ENCODE measurements around the gene XPO6. TPM values are rescaled to one million over a fixed set of nuclear protein-coding genes. Genes with fewer than 3 reads are reported as not detected.

Gene XPO6
- total RNA-seq, 1 experiment from 2014 or later: 135 TPM

DNA sequence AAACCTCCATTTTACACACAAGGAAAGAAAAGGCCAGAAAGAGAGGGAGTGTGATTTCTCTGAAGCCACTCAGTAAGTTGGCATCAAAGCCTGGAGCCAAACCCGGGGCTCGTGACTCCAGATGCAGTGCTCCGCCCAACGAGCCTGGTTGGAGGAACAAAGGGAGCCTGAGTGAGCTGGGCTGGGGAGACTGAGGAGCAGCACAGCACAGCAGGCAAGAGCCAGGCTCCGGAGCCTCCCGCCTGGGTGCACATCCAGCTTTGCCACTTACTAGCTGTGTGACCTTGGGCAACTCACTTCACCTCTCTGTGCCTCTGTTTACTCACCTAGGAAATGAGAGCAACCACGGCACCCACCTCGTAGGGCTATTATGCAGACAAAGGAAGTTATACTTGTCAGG lies 153.8 kb downstream of the XPO6 start:
- no peak overlapping the region for H3K27ac ChIP-seq (ENCODE audit: low read length)
- ATAC-seq (no peak), DNase-seq (ENCODE audit: low read depth, low spot score) (no peak)
- H3K27me3 ChIP-seq (ENCODE audit: control insufficient read depth, insufficient read depth, low read length): peaks cover 12% of the 10 kb centered on the region
- in situ Hi-C loops (cut with HindIII; ENCODE audit: low pct_unique_long_range_greater_than_20kb, low sequenced_read_pairs): no loop called here
- H3K36me3 ChIP-seq (ENCODE audit: control insufficient read depth, insufficient read depth, low read length): no peaks in the 10 kb centered on the region
- no TSS peak for BruUV-seq (replicated peaks)
- intact Hi-C loops (cut with micrococcal nuclease; ENCODE audit: unreplicated experiment): no loop called here
- CTCF ChIA-PET: no interaction called here
- POLR2A ChIA-PET: no interaction called here
- no peaks in the 10 kb centered on the region for H3K4me1 ChIP-seq (ENCODE audit: control insufficient read depth, insufficient read depth, low read length)
- no peaks in the 10 kb centered on the region for H3K9me3 ChIP-seq (ENCODE audit: control insufficient read depth, insufficient read depth, low read depth, low read length)
- no peak overlapping the region for H3K4me3 ChIP-seq (ENCODE audit: low read depth in 2 of 2, low read length in 2 of 2)
- no peak for TF ChIP-seq SIN3A (IDR thresholded peaks at IDR 0.05; ENCODE audit: borderline replicate concordance, insufficient read depth, low read depth, low read length)
- TF ChIP-seq, protein P1, sequence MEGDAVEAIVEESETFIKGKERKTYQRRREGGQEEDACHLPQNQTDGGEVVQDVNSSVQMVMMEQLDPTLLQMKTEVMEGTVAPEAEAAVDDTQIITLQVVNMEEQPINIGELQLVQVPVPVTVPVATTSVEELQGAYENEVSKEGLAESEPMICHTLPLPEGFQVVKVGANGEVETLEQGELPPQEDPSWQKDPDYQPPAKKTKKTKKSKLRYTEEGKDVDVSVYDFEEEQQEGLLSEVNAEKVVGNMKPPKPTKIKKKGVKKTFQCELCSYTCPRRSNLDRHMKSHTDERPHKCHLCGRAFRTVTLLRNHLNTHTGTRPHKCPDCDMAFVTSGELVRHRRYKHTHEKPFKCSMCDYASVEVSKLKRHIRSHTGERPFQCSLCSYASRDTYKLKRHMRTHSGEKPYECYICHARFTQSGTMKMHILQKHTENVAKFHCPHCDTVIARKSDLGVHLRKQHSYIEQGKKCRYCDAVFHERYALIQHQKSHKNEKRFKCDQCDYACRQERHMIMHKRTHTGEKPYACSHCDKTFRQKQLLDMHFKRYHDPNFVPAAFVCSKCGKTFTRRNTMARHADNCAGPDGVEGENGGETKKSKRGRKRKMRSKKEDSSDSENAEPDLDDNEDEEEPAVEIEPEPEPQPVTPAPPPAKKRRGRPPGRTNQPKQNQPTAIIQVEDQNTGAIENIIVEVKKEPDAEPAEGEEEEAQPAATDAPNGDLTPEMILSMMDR (IDR thresholded peaks at IDR 0.05): no peak

DNA sequence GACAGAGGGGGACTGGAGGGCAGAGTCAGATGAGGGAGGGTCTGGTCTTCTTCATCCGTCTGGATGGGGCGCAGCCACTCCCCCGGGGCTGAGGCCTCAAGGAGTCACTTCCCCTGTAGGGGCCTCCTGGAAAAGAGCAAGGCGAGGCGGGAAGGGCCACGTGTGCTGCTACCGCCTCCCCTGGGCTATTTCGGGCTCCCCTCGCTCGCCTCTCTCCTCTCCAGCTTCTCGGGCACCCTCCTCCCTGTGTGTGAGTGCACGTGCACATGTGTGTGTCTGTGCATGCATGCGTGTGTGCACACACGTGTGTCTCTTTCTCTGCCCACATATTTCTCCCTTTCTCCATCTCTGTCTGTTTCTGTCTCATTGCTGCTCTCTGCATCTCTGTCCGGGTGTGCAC lies 158.3 kb downstream of the XPO6 start:
- no peaks in the 10 kb centered on the region for H3K36me3 ChIP-seq (ENCODE audit: control insufficient read depth, insufficient read depth, low read length)
- TF ChIP-seq TCF7L2 (IDR thresholded peaks at IDR 0.05; ENCODE audit: low read depth, low read length): no peak
- no peak for TF ChIP-seq SIN3A (IDR thresholded peaks at IDR 0.05; ENCODE audit: borderline replicate concordance, insufficient read depth, low read depth, low read length)
- TF ChIP-seq POLR2AphosphoS5 (IDR thresholded peaks at IDR 0.05; ENCODE audit: low read depth, low read length): no peak
- TF ChIP-seq, protein P1 (IDR thresholded peaks at IDR 0.05): no peak
- TF ChIP-seq, protein P2, sequence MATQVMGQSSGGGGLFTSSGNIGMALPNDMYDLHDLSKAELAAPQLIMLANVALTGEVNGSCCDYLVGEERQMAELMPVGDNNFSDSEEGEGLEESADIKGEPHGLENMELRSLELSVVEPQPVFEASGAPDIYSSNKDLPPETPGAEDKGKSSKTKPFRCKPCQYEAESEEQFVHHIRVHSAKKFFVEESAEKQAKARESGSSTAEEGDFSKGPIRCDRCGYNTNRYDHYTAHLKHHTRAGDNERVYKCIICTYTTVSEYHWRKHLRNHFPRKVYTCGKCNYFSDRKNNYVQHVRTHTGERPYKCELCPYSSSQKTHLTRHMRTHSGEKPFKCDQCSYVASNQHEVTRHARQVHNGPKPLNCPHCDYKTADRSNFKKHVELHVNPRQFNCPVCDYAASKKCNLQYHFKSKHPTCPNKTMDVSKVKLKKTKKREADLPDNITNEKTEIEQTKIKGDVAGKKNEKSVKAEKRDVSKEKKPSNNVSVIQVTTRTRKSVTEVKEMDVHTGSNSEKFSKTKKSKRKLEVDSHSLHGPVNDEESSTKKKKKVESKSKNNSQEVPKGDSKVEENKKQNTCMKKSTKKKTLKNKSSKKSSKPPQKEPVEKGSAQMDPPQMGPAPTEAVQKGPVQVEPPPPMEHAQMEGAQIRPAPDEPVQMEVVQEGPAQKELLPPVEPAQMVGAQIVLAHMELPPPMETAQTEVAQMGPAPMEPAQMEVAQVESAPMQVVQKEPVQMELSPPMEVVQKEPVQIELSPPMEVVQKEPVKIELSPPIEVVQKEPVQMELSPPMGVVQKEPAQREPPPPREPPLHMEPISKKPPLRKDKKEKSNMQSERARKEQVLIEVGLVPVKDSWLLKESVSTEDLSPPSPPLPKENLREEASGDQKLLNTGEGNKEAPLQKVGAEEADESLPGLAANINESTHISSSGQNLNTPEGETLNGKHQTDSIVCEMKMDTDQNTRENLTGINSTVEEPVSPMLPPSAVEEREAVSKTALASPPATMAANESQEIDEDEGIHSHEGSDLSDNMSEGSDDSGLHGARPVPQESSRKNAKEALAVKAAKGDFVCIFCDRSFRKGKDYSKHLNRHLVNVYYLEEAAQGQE (IDR thresholded peaks at IDR 0.05; ENCODE audit: insufficient read depth in 1 of 2, low read depth in 2 of 2, low read length in 1 of 2): no peak
- in situ Hi-C loops (cut with HindIII; ENCODE audit: low pct_unique_long_range_greater_than_20kb, low sequenced_read_pairs): no loop called here
- peaks cover 2% of the 10 kb centered on the region; the same call in 1 of the 2 replicates for H3K9me3 ChIP-seq (ENCODE audit: control insufficient read depth, insufficient read depth, low read depth, low read length)
- no peaks in the 10 kb centered on the region for H3K4me1 ChIP-seq (ENCODE audit: control insufficient read depth, insufficient read depth, low read length)
- H3K4me3 ChIP-seq (ENCODE audit: low read depth in 2 of 2, low read length in 2 of 2): no peak overlapping the region
- ChIA-PET POLR2A (no interaction called here), CTCF (no interaction called here)
- no peak overlapping the region for H3K27ac ChIP-seq (ENCODE audit: low read length)
- no TSS peak for BruUV-seq (replicated peaks)
- DNase-seq (ENCODE audit: low read depth, low spot score) (no peak), ATAC-seq (0 out of 2 replicates have a peak, but pooled peaks have one; percentile 59)
- intact Hi-C loops (cut with micrococcal nuclease; ENCODE audit: unreplicated experiment): no loop called here
- peaks cover 2% of the 10 kb centered on the region; the same call in 1 of the 2 replicates for H3K27me3 ChIP-seq (ENCODE audit: control insufficient read depth, insufficient read depth, low read length)

Data from Panc1 (cell line).